ENCODE results near the gene PIEZO1. TPM values are rescaled to one million over a fixed set of nuclear protein-coding genes. Genes with fewer than 3 reads are reported as not detected.

Gene PIEZO1
- total RNA-seq, 6 experiments from 2014 or later: 238 to 293 (median 264) TPM

- peak overlapping the region; percentile 21; the same call in 1 of the 2 replicates for H3K27ac Mint-ChIP-seq
- H3K4me1 Mint-ChIP-seq (ENCODE audit: low read depth): peaks cover 12% of the 10 kb centered on the region
- no peak for TF ChIP-seq CTCF (IDR thresholded peaks at IDR 0.05)
- no peak overlapping the region for H3K4me3 Mint-ChIP-seq
- no peaks in the 10 kb centered on the region for H3K9me3 Mint-ChIP-seq
- H3K36me3 Mint-ChIP-seq (ENCODE audit: low read depth): no peaks in the 10 kb centered on the region
- H3K27me3 Mint-ChIP-seq (ENCODE audit: insufficient read depth): no peaks in the 10 kb centered on the region; the same call in 1 of the 2 replicates
- DNase-seq: no peak
Measured at GRCh38 chr16:88700322-88700635, 84.7 kb downstream of the PIEZO1 start.

- DNase-seq: no peak
- TF ChIP-seq CTCF (IDR thresholded peaks at IDR 0.05): no peak
- Mint-ChIP-seq H3K9me3 (no peaks in the 10 kb centered on the region), H3K27me3 (ENCODE audit: insufficient read depth) (no peaks in the 10 kb centered on the region), H3K27ac (no peak overlapping the region), H3K4me3 (no peak overlapping the region), H3K4me1 (ENCODE audit: low read depth) (peaks cover 4% of the 10 kb centered on the region), H3K36me3 (ENCODE audit: low read depth) (no peaks in the 10 kb centered on the region)
Measured at GRCh38 chr16:88699180-88699579, 85.8 kb downstream of the PIEZO1 start.

GRCh38 chr16:88698646-88699045 is 86.4 kb downstream of the PIEZO1 start:
- Mint-ChIP-seq H3K36me3 (ENCODE audit: low read depth) (no peaks in the 10 kb centered on the region), H3K4me3 (no peak overlapping the region), H3K9me3 (no peaks in the 10 kb centered on the region), H3K27me3 (ENCODE audit: insufficient read depth) (no peaks in the 10 kb centered on the region), H3K27ac (no peak overlapping the region), H3K4me1 (ENCODE audit: low read depth) (no peaks in the 10 kb centered on the region)
- no peak for TF ChIP-seq CTCF (IDR thresholded peaks at IDR 0.05)
- no peak for DNase-seq

- DNase-seq: no peak
- peak; percentile 61 for TF ChIP-seq CTCF (IDR thresholded peaks at IDR 0.05)
- H3K27me3 Mint-ChIP-seq (ENCODE audit: insufficient read depth): no peaks in the 10 kb centered on the region
- no peaks in the 10 kb centered on the region for H3K9me3 Mint-ChIP-seq
- no peaks in the 10 kb centered on the region for H3K36me3 Mint-ChIP-seq (ENCODE audit: low read depth)
- H3K4me3 Mint-ChIP-seq: no peak overlapping the region
- H3K4me1 Mint-ChIP-seq (ENCODE audit: low read depth): no peaks in the 10 kb centered on the region
- no peak overlapping the region for H3K27ac Mint-ChIP-seq
Measured at GRCh38 chr16:88697831-88698615, 87.0 kb downstream of the PIEZO1 start.

- Mint-ChIP-seq H3K4me3 (no peak overlapping the region), H3K4me1 (ENCODE audit: low read depth) (no peaks in the 10 kb centered on the region), H3K27me3 (ENCODE audit: insufficient read depth) (no peaks in the 10 kb centered on the region), H3K27ac (no peak overlapping the region), H3K9me3 (no peaks in the 10 kb centered on the region), H3K36me3 (ENCODE audit: low read depth) (no peaks in the 10 kb centered on the region)
- no peak for DNase-seq
- no peak for TF ChIP-seq CTCF (IDR thresholded peaks at IDR 0.05)
Measured at GRCh38 chr16:88697116-88697830, 87.7 kb downstream of the PIEZO1 start.
